Stimulated activated naive CD4-positive, alpha-beta T cell treated with Interleukin-2 at 50 U/mL for 16 hours (primary cell): ENCODE data around the gene TCF25.
"Not testable (repeated sequence)": the region's sequence is repeated elsewhere in the genome, so short reads cannot be mapped to it uniquely, and the experiment has no call there.

ENCODE experiments used
- DNase-seq: peaks from one replicate; lab custom pipeline; 2025; lab: John Stamatoyannopoulos, UW

Gene TCF25

DNA sequence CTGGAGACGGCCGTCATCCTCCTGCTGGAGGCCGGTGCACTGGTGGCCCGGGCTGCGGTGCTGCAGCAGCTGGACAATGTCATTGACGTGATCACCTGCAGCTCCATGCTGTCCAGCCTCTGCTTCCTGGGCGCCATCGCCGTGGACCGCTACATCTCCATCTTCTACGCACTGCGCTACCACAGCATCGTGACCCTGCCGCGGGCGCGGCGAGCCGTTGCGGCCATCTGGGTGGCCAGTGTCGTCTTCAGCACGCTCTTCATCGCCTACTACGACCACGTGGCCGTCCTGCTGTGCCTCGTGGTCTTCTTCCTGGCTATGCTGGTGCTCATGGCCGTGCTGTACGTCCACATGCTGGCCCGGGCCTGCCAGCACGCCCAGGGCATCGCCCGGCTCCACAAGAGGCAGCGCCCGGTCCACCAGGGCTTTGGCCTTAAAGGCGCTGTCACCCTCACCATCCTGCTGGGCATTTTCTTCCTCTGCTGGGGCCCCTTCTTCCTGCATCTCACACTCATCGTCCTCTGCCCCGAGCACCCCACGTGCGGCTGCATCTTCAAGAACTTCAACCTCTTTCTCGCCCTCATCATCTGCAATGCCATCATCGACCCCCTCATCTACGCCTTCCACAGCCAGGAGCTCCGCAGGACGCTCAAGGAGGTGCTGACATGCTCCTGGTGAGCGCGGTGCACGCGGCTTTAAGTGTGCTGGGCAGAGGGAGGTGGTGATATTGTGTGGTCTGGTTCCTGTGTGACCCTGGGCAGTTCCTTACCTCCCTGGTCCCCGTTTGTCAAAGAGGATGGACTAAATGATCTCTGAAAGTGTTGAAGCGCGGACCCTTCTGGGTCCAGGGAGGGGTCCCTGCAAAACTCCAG lies 46.4 kb downstream of the TCF25 start:
- no peak for DNase-seq

DNA sequence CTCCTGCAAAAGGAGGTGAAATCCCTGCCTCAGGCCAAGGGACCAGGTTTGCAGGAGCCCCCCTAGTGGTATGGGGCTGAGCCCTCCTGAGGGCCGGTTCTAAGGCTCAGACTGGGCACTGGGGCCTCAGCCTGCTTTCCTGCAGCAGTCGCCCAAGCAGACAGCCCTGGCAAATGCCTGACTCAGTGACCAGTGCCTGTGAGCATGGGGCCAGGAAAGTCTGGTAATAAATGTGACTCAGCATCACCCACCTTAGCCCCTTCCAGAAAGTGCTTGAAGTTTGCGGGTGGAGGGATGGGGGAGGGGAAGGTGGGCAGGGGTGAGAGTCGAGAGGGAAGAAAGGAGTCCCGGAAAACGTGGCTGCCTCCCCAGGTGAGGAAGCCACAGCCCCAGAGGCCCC lies 47.3 kb downstream of the TCF25 start:
- no peak for DNase-seq

DNA sequence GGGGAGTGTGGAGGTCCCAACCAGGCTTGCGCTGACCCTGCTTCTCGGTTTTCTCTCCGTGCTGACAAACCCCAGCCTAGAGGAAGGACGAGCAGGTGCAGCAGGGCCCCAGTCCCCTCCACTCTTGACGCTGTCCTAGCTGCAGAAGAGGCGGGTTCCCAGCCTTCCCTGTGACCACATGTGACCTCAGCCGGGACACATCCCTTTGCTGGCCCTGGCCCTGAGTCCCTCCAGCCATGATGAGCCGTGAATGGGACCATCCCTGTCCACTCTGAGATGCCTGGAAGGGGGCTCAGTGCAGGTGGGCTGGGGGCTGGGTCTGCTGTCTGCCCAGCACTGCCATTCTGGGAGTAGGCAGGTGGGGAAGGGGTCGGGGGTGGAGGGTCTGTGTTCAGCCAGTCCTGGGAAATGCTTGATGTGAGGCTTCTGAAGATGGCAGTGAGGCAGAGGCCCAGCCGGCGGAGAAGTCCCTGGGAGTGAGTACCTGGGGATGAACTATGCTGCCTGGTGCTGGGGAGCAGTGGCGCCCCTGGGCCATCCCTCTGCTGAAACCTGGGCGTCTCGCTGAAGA lies 47.8 kb downstream of the TCF25 start:
- DNase-seq: no peak

DNA sequence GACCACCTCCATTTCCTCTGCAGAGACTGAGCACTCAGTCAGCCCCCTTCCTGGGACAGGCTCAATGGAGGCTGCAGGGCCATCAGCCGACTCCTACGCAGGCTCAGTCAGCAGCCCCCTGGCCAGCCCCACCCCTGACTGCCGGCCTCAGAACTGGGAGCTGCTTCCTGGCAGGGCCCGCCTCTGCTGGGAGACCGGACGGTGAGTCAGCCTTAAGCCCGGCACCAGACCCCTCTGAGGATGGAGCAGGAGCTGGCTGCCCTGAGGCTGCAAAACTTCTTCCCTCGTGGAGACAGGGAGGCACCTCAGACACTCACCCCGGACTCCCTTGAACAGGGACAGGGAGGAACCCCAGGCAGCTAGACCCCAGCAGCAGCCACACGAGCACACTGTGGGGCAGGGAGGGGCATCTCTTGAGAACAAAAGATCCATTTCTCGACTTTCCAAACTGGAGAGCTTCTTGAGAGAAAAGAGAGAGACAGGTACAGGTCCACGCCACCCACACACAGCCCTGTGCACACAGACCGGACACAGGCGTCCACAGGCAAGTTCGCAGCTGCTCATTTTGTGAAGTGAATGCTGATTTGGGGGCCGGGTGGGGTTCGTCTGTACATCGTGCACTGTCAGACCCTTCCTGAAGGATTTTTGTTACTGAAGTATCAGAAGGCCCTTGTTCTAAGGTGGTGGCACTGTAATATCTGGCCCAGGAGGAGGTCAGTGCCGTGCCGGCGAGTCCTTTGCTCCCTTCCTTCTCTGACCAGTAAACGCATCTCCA lies 48.5 kb downstream of the TCF25 start:
- no peak for DNase-seq

DNA sequence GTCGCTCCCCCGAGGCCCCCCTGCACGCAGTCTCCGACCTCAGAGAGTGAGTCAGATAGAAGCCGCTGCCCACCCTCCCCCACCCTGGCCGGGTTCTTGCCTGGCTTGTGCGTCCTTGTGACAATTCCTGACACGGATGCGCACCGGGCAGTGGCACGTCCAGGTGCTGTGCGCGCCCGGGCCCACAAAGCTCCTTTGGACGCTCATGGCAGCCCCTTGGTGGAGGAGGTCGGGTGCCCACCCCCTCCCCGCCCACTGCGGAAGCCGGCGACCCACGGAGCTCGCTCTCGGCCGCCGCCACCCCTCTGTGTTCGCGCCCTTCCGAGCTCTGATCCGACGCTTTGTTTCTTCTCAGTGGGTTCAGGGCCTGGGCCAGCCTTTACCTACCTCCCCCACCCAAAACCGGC lies 49.1 kb downstream of the TCF25 start:
- peak; percentile 38 for DNase-seq

DNA sequence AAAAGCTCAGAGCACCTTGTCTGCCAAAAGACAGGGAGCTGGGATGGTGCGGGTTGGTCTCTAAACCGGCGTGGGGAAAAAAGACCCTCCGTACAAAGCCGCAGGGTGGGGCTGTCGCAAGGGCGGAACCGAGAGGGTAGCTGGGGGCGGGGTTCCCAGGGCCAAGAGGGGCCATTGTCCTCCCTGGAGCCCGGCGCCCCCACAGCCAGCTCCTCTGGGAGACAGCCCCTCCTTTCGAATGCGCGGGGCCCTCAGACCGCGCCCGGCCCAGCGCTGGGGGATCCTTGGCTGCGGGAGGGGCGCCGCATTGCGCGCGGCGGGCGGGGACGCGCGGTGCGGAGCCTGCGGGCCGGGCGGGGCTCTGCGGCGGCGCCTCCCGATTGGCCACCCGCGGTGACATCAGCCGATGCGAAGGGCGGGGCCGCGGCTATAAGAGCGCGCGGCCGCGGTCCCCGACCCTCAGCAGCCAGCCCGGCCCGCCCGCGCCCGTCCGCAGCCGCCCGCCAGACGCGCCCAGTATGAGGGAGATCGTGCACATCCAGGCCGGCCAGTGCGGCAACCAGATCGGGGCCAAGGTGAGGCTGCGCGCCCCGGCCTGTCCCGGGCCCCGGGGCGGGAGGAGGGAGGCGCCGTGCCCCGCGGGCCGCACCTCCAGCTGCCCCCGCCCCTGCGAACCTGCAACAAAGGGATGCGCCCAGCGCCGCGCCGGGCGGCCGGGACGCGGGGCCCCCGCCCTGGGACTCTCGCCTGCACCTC lies 49.7 kb downstream of the TCF25 start, which contains the start of gene TUBB3:
TUBB3 (plus strand) TSS at position 459 of the 756 bp plus-strand sequence; CDS start at position 519, 60 bp downstream.
- DNase-seq: no peak

DNA sequence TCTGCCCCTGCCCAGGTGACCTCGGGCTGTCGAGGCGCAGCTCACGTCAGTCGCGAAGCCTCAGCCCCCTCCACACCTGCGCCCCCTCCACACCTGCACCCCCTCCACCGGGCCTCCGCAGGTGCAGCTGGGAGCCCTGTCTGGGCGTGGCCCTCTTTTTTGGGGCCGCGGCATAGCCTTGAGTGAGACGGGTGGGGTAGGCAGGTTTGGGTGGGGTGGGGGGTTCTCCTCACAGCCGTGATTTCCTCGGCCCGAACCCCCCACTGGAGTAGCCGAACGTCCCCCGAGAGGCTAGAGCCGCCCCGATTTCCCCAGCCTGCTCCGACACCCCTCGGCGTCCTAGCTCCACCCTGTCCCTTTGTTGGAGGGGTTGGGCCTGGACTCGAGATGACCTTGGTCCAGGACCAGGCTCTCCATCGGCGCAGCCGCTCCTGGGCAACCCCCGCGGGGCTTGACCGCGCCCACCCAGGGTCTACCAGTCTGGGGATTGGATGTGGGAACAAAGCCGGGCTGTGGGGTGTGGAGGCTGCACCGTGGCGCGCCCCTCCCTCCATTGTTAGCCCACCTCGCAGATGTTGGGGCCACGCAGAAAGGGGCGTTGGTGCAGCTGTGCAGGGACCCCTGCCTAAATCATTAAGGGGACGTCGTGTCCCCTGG lies 50.4 kb downstream of the TCF25 start:
- DNase-seq: no peak

DNA sequence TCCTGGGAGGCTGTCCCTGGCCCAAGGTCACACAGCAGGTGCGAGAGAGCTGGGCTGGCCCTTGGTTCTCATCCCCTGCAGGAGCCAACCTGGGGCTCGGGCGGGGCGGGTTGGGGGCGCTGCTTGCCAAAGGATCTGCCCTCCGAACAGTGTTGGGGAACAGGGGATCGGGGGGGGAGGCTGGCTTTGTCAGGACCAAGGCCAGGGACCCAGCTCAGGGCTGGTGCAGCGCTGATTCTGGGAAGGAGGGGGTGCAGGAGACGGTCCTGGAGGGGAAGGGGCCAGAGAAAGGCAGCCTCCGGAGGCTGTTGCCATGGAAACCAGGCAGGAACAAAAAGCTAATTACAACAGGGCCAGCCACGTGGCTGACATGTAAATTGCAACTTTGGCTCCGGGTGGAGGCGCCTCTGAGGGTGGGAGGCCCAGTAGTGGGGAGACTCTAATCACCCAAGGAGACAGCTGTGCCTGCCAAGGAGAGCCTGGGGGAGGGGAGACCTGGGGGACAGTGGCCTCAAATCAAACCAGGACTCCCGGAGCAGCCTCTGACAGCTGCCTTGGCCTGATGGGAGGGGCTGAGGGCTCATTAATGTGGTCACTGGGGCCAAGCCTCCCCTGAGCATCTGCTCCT lies 51.0 kb downstream of the TCF25 start:
- no peak for DNase-seq

DNA sequence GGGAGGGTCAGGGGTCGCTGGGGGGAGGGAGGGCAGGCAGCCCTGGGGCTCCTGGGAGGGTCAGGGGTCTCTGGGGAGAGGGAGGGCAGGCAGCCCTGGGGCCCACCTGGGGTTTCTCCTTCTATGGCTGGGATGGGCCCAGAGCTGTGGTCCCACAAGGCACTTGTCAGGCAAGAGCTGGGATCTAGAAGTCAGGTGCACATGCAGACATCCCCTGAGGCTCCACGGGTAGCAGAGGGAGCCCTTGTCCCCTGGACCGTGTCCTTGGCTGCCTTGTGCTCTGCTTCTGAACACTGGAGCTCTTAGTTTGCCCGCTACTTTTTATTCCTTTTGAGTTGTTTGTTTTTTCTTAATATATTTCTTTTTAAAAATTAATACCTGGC lies 51.5 kb downstream of the TCF25 start:
- no peak for DNase-seq

DNA sequence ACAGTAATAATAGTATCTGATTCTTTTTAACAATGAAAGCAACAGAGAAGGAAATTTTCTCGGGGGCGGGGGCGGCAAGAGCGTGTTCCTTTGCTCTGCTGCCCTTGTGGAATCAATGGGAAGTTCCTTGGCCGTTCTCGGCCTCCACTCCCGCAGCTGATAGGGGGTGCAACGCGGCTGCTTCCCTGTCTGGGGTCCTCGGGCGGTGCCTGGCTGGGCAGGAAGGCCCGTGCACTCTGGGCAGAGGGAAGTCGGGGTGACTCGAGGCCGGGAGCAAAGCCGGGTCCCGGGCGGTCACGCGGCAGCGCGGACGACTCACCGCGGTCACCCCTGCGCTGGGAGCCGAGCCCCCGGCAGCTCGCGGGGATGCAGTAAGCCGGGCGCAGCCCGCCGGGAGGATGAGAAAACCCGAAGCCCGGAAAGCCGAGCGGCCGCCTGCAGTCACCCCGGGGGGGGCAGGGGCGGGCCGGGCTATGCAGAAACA lies 52.2 kb downstream of the TCF25 start:
- DNase-seq: no peak

DNA sequence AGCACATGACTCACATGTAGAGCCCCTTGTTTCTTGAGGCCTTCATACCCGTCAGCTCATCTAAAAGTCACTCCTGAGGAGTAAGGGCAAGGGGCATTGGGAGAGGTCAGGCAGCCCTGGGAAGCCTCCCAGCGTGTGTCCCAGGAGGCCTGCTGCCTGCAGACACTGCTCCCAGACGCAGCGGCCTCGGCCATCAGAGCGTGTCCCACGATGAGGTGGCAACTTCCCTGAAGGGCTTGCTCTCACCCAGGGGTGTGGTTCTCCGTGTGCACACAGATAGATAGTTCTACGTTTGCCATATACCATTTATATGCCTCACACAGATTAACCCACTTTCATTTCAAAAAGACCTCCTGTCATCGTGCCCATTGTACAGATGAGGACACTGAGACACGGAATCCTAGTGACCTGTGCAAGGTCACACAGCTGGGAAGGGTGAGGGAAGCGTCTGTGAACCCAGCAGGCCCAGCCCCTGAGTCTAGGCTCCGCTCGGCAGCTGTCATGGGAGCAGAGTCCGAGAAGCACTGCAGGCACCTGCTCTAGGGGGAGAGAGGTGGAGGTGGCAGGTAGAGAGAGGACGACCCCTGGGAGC lies 58.0 kb downstream of the TCF25 start:
- DNase-seq: no peak

DNA sequence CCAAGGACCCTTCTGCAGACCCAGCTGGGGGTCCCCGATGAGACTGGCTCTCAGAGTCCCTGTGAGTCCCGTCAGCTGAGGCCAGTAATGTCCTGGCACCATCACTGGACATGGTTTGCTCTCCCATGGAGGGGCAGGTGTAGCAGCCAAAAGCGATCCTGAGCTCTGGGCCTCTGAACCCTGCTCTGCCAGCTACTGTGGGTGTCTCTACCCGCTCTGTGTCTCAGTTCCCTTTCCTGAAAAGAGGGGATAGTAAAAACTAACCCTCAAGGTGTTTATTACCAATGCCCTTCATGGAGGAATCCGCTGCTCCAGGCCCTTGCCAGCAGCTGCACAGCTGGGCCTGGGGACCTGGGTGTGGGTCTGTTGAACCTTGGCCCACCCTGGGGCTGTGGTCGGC lies 58.6 kb downstream of the TCF25 start:
- no peak for DNase-seq

DNA sequence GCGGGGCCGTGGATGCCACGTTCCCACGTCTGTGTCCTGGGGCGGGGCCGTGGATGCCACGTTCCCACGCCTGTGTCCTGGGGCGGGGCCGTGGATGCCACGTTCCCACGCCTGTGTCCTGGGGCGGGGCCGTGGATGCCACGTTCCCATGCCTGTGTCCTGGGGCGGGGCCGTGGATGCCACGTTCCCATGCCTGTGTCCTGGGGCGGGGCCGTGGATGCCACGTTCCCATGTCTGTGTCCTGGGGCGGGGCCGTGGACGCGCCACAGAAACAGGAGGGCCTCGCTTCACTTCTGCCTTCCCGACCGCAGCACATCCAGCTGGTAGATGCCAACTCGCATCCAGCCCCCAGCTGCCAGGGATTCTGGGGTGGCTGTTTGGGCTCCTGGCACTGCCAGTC lies 60.6 kb downstream of the TCF25 start:
- not testable (repeated sequence) for DNase-seq

DNA sequence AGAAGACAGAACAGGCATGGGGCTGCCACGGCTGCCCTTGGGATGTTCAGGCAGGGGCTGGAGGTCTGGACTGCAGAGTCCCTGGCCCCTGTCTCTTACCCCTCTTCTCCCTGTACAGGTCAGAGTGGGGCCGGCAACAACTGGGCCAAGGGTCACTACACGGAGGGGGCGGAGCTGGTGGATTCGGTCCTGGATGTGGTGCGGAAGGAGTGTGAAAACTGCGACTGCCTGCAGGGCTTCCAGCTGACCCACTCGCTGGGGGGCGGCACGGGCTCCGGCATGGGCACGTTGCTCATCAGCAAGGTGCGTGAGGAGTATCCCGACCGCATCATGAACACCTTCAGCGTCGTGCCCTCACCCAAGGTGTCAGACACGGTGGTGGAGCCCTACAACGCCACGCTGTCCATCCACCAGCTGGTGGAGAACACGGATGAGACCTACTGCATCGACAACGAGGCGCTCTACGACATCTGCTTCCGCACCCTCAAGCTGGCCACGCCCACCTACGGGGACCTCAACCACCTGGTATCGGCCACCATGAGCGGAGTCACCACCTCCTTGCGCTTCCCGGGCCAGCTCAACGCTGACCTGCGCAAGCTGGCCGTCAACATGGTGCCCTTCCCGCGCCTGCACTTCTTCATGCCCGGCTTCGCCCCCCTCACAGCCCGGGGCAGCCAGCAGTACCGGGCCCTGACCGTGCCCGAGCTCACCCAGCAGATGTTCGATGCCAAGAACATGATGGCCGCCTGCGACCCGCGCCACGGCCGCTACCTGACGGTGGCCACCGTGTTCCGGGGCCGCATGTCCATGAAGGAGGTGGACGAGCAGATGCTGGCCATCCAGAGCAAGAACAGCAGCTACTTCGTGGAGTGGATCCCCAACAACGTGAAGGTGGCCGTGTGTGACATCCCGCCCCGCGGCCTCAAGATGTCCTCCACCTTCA lies 61.5 kb downstream of the TCF25 start:
- no peak for DNase-seq

DNA sequence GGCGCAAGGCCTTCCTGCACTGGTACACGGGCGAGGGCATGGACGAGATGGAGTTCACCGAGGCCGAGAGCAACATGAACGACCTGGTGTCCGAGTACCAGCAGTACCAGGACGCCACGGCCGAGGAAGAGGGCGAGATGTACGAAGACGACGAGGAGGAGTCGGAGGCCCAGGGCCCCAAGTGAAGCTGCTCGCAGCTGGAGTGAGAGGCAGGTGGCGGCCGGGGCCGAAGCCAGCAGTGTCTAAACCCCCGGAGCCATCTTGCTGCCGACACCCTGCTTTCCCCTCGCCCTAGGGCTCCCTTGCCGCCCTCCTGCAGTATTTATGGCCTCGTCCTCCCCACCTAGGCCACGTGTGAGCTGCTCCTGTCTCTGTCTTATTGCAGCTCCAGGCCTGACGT lies 62.2 kb downstream of the TCF25 start:
- not testable (repeated sequence) for DNase-seq

DNA sequence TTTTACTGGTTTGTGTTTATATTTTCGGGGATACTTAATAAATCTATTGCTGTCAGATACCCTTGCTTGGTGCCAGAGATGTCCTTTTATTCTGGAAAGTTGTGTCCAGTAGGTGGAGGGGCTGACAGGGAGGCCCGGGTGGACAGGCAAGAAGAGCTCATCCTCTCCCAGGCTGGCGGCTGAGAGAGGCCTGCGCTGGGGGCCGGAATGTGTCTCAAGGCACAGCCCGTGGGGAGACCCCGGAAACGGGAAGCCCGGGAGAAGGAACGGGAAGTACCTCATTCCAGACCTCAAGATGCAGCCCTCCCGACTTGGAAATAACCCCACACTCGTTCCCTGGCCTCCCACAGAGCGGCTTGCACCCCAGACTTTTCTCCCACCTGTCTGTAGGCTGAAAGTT lies 62.6 kb downstream of the TCF25 start:
- DNase-seq: no peak

DNA sequence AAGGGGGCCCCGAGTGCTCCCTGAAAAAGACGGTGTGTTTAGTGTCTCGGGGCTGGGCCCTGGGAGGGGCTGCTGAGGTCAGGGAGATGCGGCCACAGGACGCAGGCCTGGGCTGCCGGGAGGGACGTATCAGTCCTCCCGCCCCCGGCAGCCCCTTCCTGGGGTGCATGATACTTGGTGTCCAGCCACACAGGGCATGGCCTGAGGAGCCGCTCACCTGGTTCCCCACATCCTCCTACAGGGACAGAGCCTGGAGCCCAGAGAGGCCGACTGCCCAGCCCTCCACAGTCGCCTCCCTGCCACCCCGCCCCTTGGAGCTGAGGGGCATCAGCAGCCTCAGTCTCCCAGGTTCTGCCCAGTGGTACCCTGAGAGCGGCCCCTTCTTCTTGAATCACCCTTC lies 63.1 kb downstream of the TCF25 start:
- DNase-seq: no peak

DNA sequence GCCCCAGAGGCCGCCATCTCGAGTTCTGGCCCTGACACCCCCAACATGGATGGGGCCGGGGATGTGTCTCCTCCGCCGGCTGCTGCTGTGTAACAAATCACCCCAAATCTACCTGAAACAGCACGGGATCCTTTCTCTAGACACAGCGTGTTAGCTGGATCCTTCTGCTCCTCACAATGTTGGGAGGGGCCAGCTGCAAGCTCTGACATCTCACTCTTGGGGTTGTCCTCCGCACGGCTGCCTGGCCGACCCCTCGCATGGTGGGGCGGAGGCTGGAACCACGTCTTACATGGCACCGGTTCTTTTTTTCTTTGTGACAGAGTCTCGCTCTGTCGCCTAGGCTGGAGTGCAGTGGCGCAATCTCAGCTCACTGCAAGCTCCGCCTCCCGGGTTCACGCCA lies 63.6 kb downstream of the TCF25 start:
- no peak for DNase-seq

DNA sequence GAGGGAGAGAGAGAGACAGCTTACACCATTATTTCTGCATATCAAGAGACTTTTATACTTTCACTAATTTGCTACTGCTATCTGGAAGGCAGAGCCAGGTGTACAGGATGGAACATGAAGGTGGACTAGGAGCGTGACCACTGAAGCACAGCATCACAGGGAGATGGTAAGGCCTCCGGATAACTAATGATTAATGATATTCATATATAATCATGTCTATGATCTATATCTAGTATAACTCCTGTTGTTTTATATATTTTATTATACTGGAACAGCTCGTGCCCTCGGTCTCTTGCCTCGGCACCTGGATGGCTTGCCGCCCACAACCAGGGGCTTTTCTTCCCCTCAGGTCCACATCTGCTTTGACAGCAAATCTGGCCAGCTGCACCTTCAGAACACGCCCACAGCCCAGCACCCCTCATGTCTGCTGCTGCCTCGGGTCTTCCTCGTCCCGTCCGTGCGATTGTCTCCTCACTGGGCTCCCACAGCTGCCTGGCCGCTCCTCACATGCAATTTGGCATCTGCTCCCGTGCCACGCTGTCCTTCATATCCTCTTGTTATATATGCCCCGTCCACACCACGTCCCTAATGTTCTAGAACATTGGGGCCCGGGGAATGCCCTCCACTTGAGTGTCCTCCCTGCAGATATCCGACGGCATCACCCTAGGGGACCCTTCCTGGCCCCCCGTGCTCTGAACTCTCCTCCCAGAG lies 64.9 kb downstream of the TCF25 start:
- DNase-seq: no peak
